ENCODE data around the gene KLK12. TPM values are rescaled to one million over a fixed set of nuclear protein-coding genes. Genes with fewer than 3 reads are reported as not detected.
A peak's percentile ranks its signal among the peaks of the same experiment; 100 is the strongest.
"Not testable (repeated sequence)": the region's sequence is repeated elsewhere in the genome, so short reads cannot be mapped to it uniquely, and the experiment has no call there.

KLK12 gene
- total RNA-seq, 2 experiments from 2014 or later: not detected

- DNase-seq: peak; percentile 30
- Mint-ChIP-seq H3K4me3 (no peak overlapping the region), H3K36me3 (ENCODE audit: low read depth) (no peaks in the 10 kb centered on the region), H3K9me3 (no peaks in the 10 kb centered on the region), H3K27ac (no peak overlapping the region), H3K27me3 (no peaks in the 10 kb centered on the region), H3K4me1 (no peaks in the 10 kb centered on the region)
- POLR2A ChIA-PET: no interaction called here
- CTCF ChIA-PET: interaction anchor here (0.6 to 0.9 kb wide), 2 partner anchors 81 to 166 kb away, joined by 3 read pairs; no protein-coding TSS in a partner anchor
These were observed 32.1 kb downstream of the KLK12 start for GRCh38 chr19:51002542-51003311.

GRCh38 chr19:51002089-51002532 lies 32.7 kb downstream of the KLK12 start:
- no peak for DNase-seq
- H3K9me3 Mint-ChIP-seq: no peaks in the 10 kb centered on the region
- ChIA-PET CTCF (interaction anchor here (0.9 kb wide), 1 partner anchor 80 kb away, joined by 3 read pairs; no protein-coding TSS in a partner anchor), POLR2A (no interaction called here)
- no peaks in the 10 kb centered on the region for H3K4me1 Mint-ChIP-seq
- H3K36me3 Mint-ChIP-seq (ENCODE audit: low read depth): no peaks in the 10 kb centered on the region
- H3K4me3 Mint-ChIP-seq: no peak overlapping the region
- H3K27ac Mint-ChIP-seq: no peak overlapping the region
- no peaks in the 10 kb centered on the region for H3K27me3 Mint-ChIP-seq

DNA sequence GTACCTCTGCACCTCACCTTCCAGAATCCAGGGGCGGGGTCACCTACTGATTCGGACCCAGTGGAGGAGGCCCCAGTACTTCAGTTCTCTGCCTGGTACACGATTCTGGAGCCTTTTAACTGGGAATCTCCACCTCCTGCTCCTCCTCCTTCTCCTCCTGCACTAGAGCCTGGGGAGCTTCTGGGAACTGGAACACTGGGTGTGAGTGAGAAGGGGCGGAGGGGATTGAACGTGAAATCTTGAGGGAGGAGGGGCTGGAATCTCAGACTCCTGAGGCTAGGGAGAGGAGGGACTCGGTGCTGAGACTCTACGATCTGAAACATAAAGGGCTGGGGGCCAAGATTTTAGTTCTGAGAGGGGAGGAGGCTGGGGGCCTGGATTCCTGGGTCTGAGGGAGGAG lies 33.3 kb downstream of the KLK12 start, which contains the start of gene KLK8:
Gene KLK8 (minus strand): TSS at position 90 of the 400 bp plus-strand sequence. CDS start 437 bp downstream, outside the sequence.
- H3K27me3 Mint-ChIP-seq: no peaks in the 10 kb centered on the region
- DNase-seq: no peak
- ChIA-PET POLR2A (no interaction called here), CTCF (no interaction called here)
- no peaks in the 10 kb centered on the region for H3K36me3 Mint-ChIP-seq (ENCODE audit: low read depth)
- H3K4me3 Mint-ChIP-seq: no peak within 1 kb of the TSS
- no peaks in the 10 kb centered on the region for H3K9me3 Mint-ChIP-seq
- H3K4me1 Mint-ChIP-seq: no peaks in the 10 kb centered on the region
- no peak within 1 kb of the TSS for H3K27ac Mint-ChIP-seq

GRCh38 chr19:51000981-51001380 lies 33.8 kb downstream of the KLK12 start:
- CTCF ChIA-PET: no interaction called here
- H3K4me3 Mint-ChIP-seq: no peak overlapping the region
- H3K36me3 Mint-ChIP-seq (ENCODE audit: low read depth): no peaks in the 10 kb centered on the region

DNA sequence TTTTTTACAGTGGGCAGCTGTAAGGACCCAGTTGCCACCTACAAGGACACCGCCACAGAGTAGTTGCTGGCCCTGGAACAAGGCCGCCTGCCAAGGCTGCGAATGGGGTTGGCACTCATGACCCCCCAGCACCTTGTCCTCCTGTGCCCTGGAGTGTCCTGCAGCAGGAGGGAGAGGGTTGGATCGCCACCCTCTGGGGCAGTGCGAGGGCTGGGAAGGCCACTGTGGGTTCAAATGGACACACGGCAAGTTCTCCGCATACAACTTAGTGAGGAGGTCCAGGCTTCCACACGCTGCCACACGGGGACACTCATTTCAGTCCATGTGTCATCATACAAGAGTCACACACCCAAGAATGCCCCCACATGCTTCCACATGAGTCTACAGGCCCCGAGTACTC lies 34.4 kb downstream of the KLK12 start:
- no peaks in the 10 kb centered on the region for H3K9me3 Mint-ChIP-seq
- no peak overlapping the region for H3K27ac Mint-ChIP-seq
- ChIA-PET POLR2A (no interaction called here), CTCF (no interaction called here)
- no peaks in the 10 kb centered on the region for H3K36me3 Mint-ChIP-seq (ENCODE audit: low read depth)
- no peak overlapping the region for H3K4me3 Mint-ChIP-seq
- no peaks in the 10 kb centered on the region for H3K27me3 Mint-ChIP-seq
- no peak for DNase-seq
- no peaks in the 10 kb centered on the region for H3K4me1 Mint-ChIP-seq

More at GRCh38 chr19:51000981-51001380, 33.8 kb downstream of the KLK12 start:
- no peaks in the 10 kb centered on the region for H3K4me1 Mint-ChIP-seq
- no peaks in the 10 kb centered on the region for H3K9me3 Mint-ChIP-seq
- H3K27me3 Mint-ChIP-seq: no peaks in the 10 kb centered on the region
- POLR2A ChIA-PET: no interaction called here
- DNase-seq: no peak
- no peak overlapping the region for H3K27ac Mint-ChIP-seq

DNA sequence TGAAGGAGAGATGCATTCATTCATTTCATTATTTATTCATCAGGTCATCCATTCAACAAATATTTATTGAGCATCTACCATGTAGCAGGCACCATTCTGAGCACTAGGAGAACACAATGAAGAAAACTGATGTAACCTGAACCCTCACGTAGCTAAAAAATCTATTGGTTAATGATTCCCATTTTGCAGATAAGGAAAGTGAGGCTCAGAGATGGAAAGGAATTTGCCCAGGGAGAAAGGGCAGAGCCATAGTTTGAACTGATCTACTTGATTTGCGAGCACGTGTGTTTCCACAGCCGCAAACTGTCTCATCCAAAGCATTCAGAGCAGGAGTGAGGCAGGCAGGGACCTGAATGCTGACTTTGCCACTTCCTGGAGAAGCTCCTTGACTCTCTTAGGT lies 36.1 kb downstream of the KLK12 start:
- peaks cover 2% of the 10 kb centered on the region for H3K9me3 Mint-ChIP-seq
- H3K4me3 Mint-ChIP-seq: no peak overlapping the region
- CTCF ChIA-PET: no interaction called here
- no peaks in the 10 kb centered on the region for H3K36me3 Mint-ChIP-seq (ENCODE audit: low read depth)
- no peaks in the 10 kb centered on the region for H3K27me3 Mint-ChIP-seq
- H3K4me1 Mint-ChIP-seq: no peaks in the 10 kb centered on the region
- POLR2A ChIA-PET: no interaction called here
- H3K27ac Mint-ChIP-seq: no peak overlapping the region
- no peak for DNase-seq

GRCh38 chr19:50998061-50998460 lies 36.7 kb downstream of the KLK12 start:
- ChIA-PET CTCF (no interaction called here), POLR2A (no interaction called here)
- H3K4me1 Mint-ChIP-seq: no peaks in the 10 kb centered on the region
- no peak for DNase-seq
- H3K36me3 Mint-ChIP-seq (ENCODE audit: low read depth): no peaks in the 10 kb centered on the region
- no peaks in the 10 kb centered on the region for H3K27me3 Mint-ChIP-seq
- H3K27ac Mint-ChIP-seq: no peak overlapping the region
- no peak overlapping the region for H3K4me3 Mint-ChIP-seq
- H3K9me3 Mint-ChIP-seq: peaks cover 2% of the 10 kb centered on the region

DNA sequence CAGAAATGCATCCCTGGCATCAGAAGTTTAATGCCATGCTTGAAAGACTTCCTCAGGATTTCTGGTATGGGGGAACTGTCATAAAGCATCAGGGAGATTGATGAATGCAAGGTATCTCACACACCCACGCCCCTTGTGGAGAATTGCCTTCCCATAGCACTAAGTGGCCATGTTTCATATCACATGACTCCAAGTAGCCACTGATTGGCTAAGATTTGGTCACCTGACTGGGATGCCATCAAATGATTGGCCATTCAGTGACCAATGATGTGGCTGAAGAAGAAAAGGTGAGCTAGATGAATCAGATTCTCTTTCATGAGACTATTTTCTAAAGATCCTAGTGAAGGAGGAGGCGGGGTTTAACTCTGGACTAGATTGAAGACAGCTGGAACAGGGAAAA lies 40.7 kb downstream of the KLK12 start:
- CTCF ChIA-PET: no interaction called here
- H3K36me3 Mint-ChIP-seq (ENCODE audit: low read depth): no peaks in the 10 kb centered on the region
- no peaks in the 10 kb centered on the region for H3K4me1 Mint-ChIP-seq
- no peak overlapping the region for H3K27ac Mint-ChIP-seq
- H3K27me3 Mint-ChIP-seq: peaks cover 14% of the 10 kb centered on the region
- POLR2A ChIA-PET: no interaction called here
- DNase-seq: no peak
- peaks cover 2% of the 10 kb centered on the region for H3K9me3 Mint-ChIP-seq
- no peak overlapping the region for H3K4me3 Mint-ChIP-seq

DNA sequence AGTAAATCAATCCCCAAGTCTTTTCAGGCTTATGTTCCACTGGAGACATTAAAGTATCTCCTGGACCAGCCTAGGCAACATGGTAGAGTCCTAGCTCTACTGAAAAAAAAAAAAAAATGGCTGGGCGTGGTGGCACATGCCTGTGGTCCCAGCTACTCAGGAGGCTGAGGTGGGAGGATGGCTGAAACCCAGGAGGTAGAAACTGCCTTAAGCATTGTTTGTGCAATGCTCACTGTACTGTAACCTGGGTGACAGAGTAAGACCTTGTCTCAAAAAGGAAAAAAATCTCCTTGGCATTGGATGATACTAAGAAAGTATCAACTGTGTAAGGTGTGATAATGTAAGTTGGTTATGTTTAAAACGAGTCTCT lies 42.2 kb downstream of the KLK12 start:
- no peak for DNase-seq
- peaks cover 22% of the 10 kb centered on the region for H3K27me3 Mint-ChIP-seq
- no peaks in the 10 kb centered on the region for H3K4me1 Mint-ChIP-seq
- no peaks in the 10 kb centered on the region for H3K36me3 Mint-ChIP-seq (ENCODE audit: low read depth)
- POLR2A ChIA-PET: no interaction called here
- peaks cover 2% of the 10 kb centered on the region for H3K9me3 Mint-ChIP-seq
- no peak overlapping the region for H3K27ac Mint-ChIP-seq
- no peak overlapping the region for H3K4me3 Mint-ChIP-seq
- CTCF ChIA-PET: no interaction called here

GRCh38 chr19:50984416-50984815 lies 50.4 kb downstream of the KLK12 start:
- DNase-seq; H3K36me3 Mint-ChIP-seq (ENCODE audit: low read depth); H3K9me3 Mint-ChIP-seq; H3K4me1 Mint-ChIP-seq; CTCF ChIA-PET; POLR2A ChIA-PET; H3K4me3 Mint-ChIP-seq; H3K27ac Mint-ChIP-seq: not testable (repeated sequence)
- H3K27me3 Mint-ChIP-seq: peaks cover 21% of the 10 kb centered on the region

DNA sequence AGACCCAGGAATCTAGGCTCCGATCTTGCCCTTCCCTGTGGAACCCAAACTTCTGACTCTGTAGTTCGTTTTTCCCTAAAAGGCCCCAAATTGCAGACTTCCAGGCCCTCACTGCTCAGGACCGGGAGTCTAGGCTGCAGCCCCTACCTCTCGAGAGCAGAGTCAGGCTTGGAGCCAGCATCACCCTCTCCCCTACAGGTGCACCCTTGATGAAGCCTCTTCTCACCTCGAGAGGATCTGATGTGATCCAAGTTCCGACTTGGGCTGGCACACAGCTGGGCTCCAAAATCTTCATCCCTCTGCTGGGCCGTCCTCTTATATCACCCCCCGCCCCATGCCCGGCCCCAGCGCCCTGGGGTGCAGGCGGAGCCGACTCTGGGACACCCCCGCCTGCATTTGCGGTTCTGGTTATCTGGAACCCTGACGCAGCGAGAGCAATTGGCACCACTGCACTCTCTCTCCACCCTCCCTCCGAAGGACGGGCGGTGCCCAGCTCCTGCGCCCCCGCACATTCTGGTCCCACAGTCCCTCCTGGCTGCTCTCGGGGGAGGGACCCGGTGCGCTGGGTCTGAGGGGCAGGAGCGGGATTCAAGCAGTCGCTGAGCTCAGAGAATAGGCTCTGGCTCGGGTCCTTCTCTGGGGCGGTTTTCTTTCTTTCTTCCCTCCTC lies 51.0 kb downstream of the KLK12 start, which contains the start of gene KLK7:
Gene KLK7 (minus strand): TSS at position 293 of the 668 bp plus-strand sequence. CDS start 1,518 bp downstream, outside the sequence.
- Mint-ChIP-seq H3K27me3 (peaks cover 19% of the 10 kb centered on the region), H3K4me1 (no peaks in the 10 kb centered on the region), H3K36me3 (ENCODE audit: low read depth) (no peaks in the 10 kb centered on the region), H3K4me3 (no peak within 1 kb of the TSS), H3K9me3 (no peaks in the 10 kb centered on the region), H3K27ac (no peak within 1 kb of the TSS)
- CTCF ChIA-PET: no interaction called here
- no peak for DNase-seq
- POLR2A ChIA-PET: no interaction called here

DNA sequence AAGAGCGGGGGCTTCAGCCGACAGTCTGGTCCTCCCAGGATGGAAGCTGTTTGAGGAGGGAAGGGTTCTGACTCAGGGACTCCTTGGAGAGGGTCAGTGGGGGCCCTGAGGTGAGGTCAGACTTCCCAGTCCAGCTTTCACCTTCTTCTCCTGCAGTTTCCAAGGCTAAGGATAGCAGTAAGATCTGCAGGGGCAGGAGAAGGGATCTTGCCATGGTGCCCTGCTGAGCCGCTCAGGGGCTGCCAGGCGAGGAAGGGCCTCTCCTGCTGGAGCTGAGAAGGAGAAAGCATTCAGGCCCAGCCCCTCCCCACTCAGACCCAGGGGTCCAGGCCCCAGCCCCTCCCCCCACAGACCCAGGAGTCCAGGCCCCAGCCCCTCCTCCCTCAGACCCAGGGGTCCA lies 52.6 kb downstream of the KLK12 start:
- H3K27ac Mint-ChIP-seq: no peak overlapping the region

DNA sequence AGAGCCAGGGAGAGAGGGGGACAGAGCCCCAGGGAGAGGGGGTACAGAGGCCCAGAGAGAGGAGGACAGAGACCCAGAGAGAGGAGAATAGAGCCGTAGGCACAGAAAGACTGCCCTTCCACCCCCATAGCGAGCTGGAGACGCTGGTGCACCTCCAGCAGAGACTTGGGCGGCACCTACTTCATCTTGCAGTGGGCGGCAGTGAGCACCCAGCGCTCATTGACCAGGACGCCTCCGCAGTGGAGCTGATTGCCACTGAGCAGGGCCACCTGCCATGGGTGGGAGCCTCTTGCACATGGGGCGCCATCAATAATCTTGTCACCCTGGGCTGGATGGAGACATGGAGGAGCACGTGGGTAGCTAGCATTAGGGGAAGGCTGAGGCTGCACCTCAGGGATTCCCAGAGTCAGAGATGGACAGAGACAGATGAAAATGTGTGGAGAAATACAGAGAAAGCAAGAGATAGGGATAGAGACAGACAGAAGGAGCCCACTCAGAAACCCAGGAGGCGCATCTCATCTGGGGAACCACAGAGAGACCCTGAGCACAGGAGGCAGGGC lies 53.1 kb downstream of the KLK12 start:
- CTCF ChIA-PET: no interaction called here
- Mint-ChIP-seq H3K36me3 (ENCODE audit: low read depth) (no peaks in the 10 kb centered on the region), H3K27ac (no peak overlapping the region), H3K4me3 (no peak overlapping the region), H3K27me3 (peaks cover 14% of the 10 kb centered on the region), H3K4me1 (no peaks in the 10 kb centered on the region), H3K9me3 (no peaks in the 10 kb centered on the region)
- POLR2A ChIA-PET: no interaction called here
- no peak for DNase-seq

More for the DNA sequence above, 52.6 kb downstream of the KLK12 start:
- H3K27me3 Mint-ChIP-seq: peaks cover 12% of the 10 kb centered on the region
- CTCF ChIA-PET: no interaction called here
- no peaks in the 10 kb centered on the region for H3K4me1 Mint-ChIP-seq
- DNase-seq: no peak
- no peaks in the 10 kb centered on the region for H3K36me3 Mint-ChIP-seq (ENCODE audit: low read depth)
- POLR2A ChIA-PET: no interaction called here
- no peak overlapping the region for H3K4me3 Mint-ChIP-seq
- no peaks in the 10 kb centered on the region for H3K9me3 Mint-ChIP-seq
